H1 (cell line): ENCODE results near the gene TSPAN5. TPM values are rescaled to one million over a fixed set of nuclear protein-coding genes. Genes with fewer than 3 reads are reported as not detected.

ENCODE experiments used
- CTCF ChIA-PET: fragments of 300-600 bp; sonication (Branson Sonifier 250); formaldehyde crosslinking; loops from one replicate; lab custom pipeline; 2021; ENCODE audit not compliant: partially characterized antibody; lab: Charles Lee
- POLR2A ChIA-PET: fragments of 300-600 bp; sonication (Branson Sonifier 250); formaldehyde crosslinking; loops from one replicate; lab custom pipeline; 2021; ENCODE audit warnings: inconsistent platforms; ENCODE audit not compliant: partially characterized antibody; lab: Charles Lee
- DNase-seq, 2 experiments: peaks; one replicate each; pipeline versions ENCODE4 v3.0.0 to v3.0.0-alpha.2; 2010 to 2022; ENCODE audit warnings: low spot score in 2 of 2, low read depth in 1 of 2, mixed read lengths in 1 of 2
- FAIRE-seq: peaks from 2 replicates; lab custom pipeline; 2011; peaks lifted over from hg19 to GRCh38; lab: Jason Lieb, UNC
- H2AFZ ChIP-seq: 2 replicates; pipeline ENCODE4 v1.8.1; 2012; ENCODE audit warnings: low read length, inconsistent platforms
- H2AK5ac ChIP-seq: 2 replicates; pipeline ENCODE4 v1.6.1; 2013; ENCODE audit warnings: low read depth, low read length
- H2BK120ac ChIP-seq: replicated peaks from 2 replicates; pipeline ENCODE3; 2013; ENCODE audit warnings: low read depth, low read length, inconsistent platforms
- H2BK12ac ChIP-seq: 2 replicates; pipeline ENCODE4 v1.6.1; 2013; ENCODE audit warnings: low read depth, low read length
- H2BK15ac ChIP-seq: 2 replicates; pipeline ENCODE4 v1.6.1; 2013; ENCODE audit warnings: low read length
- H2BK20ac ChIP-seq: 2 replicates; pipeline ENCODE4 v1.6.1; 2013; ENCODE audit warnings: low read length
- H2BK5ac ChIP-seq: 2 replicates; pipeline ENCODE4 v1.6.1; 2013; ENCODE audit warnings: low read depth, low read length
- H3K14ac ChIP-seq: 2 replicates; pipeline ENCODE4 v1.6.1; 2013; ENCODE audit warnings: inconsistent platforms; ENCODE audit not compliant: insufficient read length
- H3K18ac ChIP-seq: 2 replicates; pipeline ENCODE4 v1.6.1; 2013; ENCODE audit warnings: low read length; ENCODE audit errors: extremely low read depth
- H3K23ac ChIP-seq: 2 replicates; pipeline ENCODE4 v1.6.1; 2013; ENCODE audit warnings: inconsistent platforms; ENCODE audit not compliant: insufficient read length
- H3K23me2 ChIP-seq: 2 replicates; pipeline ENCODE4 v1.6.1; 2013; ENCODE audit warnings: low read depth, low read length
- H3K27ac ChIP-seq: 2 replicates; pipeline ENCODE4 v1.6.1; 2011; ENCODE audit warnings: low read depth, low read length, inconsistent platforms
- H3K27me3 ChIP-seq, 4 experiments: replicated peaks in 1 of 4; 1 replicate in 1 of 4; 2 replicates in 3 of 4; pipeline versions ENCODE4 v1.6.1 to v1.8.1; 2011 to 2013; ENCODE audit warnings: low read length in 3 of 4, mild to moderate bottlenecking in 3 of 4, inconsistent platforms in 2 of 4, mixed read lengths in 2 of 4, moderate library complexity in 1 of 4; ENCODE audit not compliant: control insufficient read depth in 3 of 4, insufficient read depth in 3 of 4; ENCODE audit errors: extremely low read depth in 1 of 4
- H3K36me3 ChIP-seq, 4 experiments: 2 replicates each; pipeline versions ENCODE4 v1.6.1 to v1.8.1; 2011 to 2013; ENCODE audit warnings: mild to moderate bottlenecking in 4 of 4, low read length in 3 of 4, moderate library complexity in 2 of 4, control low read depth in 1 of 4, inconsistent platforms in 1 of 4; ENCODE audit not compliant: insufficient read depth in 4 of 4, control insufficient read depth in 2 of 4
- H3K4ac ChIP-seq: replicated peaks from 2 replicates; pipeline ENCODE3; 2013; ENCODE audit warnings: low read length, low read depth, mixed read lengths, inconsistent platforms; ENCODE audit not compliant: insufficient read length
- H3K4me1 ChIP-seq, 4 experiments: replicated peaks in 1 of 4; 1 replicate in 1 of 4; 2 replicates in 3 of 4; pipeline versions ENCODE4 v1.6.1 to v1.8.1; 2011 to 2013; ENCODE audit warnings: low read length in 3 of 4, inconsistent platforms in 2 of 4, mixed read lengths in 1 of 4; ENCODE audit not compliant: insufficient read depth in 4 of 4, control insufficient read depth in 3 of 4
- H3K4me2 ChIP-seq, 2 experiments: 2 replicates each; pipeline versions ENCODE4 v1.6.1 to v1.8.1; 2011 to 2013; ENCODE audit warnings: low read depth in 2 of 2, low read length in 2 of 2, control low read depth in 1 of 2, inconsistent platforms in 1 of 2, mild to moderate bottlenecking in 1 of 2; ENCODE audit not compliant: insufficient read depth in 1 of 2
- H3K4me3 ChIP-seq, 4 experiments: fragments of 200-600, 300-600 bp in 1 of 4; sonication (generic), shearing (Covaris generic), sonication (Bioruptor Twin) in 1 of 4; 2 replicates each; pipeline versions ENCODE4 v1.5.1 to v1.8.1; 2011 to 2016; ENCODE audit warnings: low read length in 4 of 4, low read depth in 3 of 4, control low read depth in 2 of 4, inconsistent platforms in 2 of 4, mild to moderate bottlenecking in 2 of 4, mixed read lengths in 1 of 4, moderate library complexity in 1 of 4; ENCODE audit not compliant: insufficient read depth in 2 of 4; ENCODE audit errors: extremely low read depth in 1 of 4
- H3K56ac ChIP-seq: replicated peaks from 2 replicates; pipeline ENCODE3; 2013; ENCODE audit warnings: low read depth, mild to moderate bottlenecking, mixed read lengths, low read length, inconsistent platforms; ENCODE audit not compliant: insufficient read length
- H3K79me1 ChIP-seq: 2 replicates; pipeline ENCODE4 v1.6.1; 2013; ENCODE audit warnings: low read depth, low read length, control low read depth
- H3K79me2 ChIP-seq, 2 experiments: 2 replicates each; pipeline versions ENCODE4 v1.6.1 to v1.8.1; 2012 to 2013; ENCODE audit warnings: low read length in 2 of 2, mild to moderate bottlenecking in 2 of 2, inconsistent platforms in 1 of 2; ENCODE audit not compliant: insufficient read depth in 2 of 2, control insufficient read depth in 1 of 2
- H3K9ac ChIP-seq, 4 experiments: replicated peaks in 1 of 4; 1 replicate in 1 of 4; 2 replicates in 3 of 4; pipeline versions ENCODE4 v1.6.1 to v1.8.1; 2011 to 2013; ENCODE audit warnings: low read depth in 3 of 4, low read length in 3 of 4, control low read depth in 2 of 4, mild to moderate bottlenecking in 2 of 4, moderate library complexity in 2 of 4, inconsistent platforms in 1 of 4; ENCODE audit errors: extremely low read depth in 1 of 4
- H3K9me3 ChIP-seq, 2 experiments: 2 replicates each; pipeline versions ENCODE4 v1.6.1 to v1.8.1; 2012 to 2013; ENCODE audit warnings: mild to moderate bottlenecking in 2 of 2, moderate library complexity in 2 of 2, control low read depth in 1 of 2, inconsistent platforms in 1 of 2, low read depth in 1 of 2, low read length in 1 of 2, mixed read lengths in 1 of 2; ENCODE audit not compliant: insufficient read depth in 2 of 2
- H4K20me1 ChIP-seq, 2 experiments: replicated peaks in 1 of 2; 2 replicates each; pipeline versions ENCODE3 to v1.8.1; 2011 to 2013; ENCODE audit warnings: inconsistent platforms in 2 of 2, low read length in 2 of 2, mild to moderate bottlenecking in 1 of 2; ENCODE audit not compliant: insufficient read depth in 2 of 2, control insufficient read depth in 1 of 2
- H4K5ac ChIP-seq: 2 replicates; pipeline ENCODE4 v1.6.1; 2013; ENCODE audit warnings: low read length, low read depth, mixed read lengths, inconsistent platforms; ENCODE audit not compliant: insufficient read length
- H4K8ac ChIP-seq: 2 replicates; pipeline ENCODE4 v1.8.0; 2013; ENCODE audit warnings: mild to moderate bottlenecking, moderate library complexity, low read length, inconsistent platforms; ENCODE audit not compliant: insufficient read depth; ENCODE audit errors: extremely low read depth
- H4K91ac ChIP-seq: replicated peaks from 2 replicates; pipeline ENCODE3; 2013; ENCODE audit warnings: low read length, mixed read lengths, inconsistent platforms; ENCODE audit not compliant: insufficient read length
- RBBP5 ChIP-seq: IDR thresholded peaks from 2 replicates; pipeline ENCODE4 v1.7.1; 2012; ENCODE audit warnings: low read depth, mild to moderate bottlenecking, inconsistent platforms, low read length, moderate library complexity, borderline replicate concordance
- WGBS, 2 experiments: shearing (Covaris generic) in 1 of 2; methylation state at CpG; one replicate each; pipeline versions ENCODE4 v1.1.6 to v1.1.7; 2013 to 2015; ENCODE audit warnings: low lambda C conversion rate in 2 of 2, mixed read lengths in 2 of 2, inconsistent platforms in 1 of 2, low coverage in 1 of 2, missing lambda C conversion rate in 1 of 2; ENCODE audit not compliant: insufficient replicate concordance in 2 of 2, insufficient coverage in 1 of 2, insufficient read length in 1 of 2; ENCODE audit errors: extremely low coverage in 1 of 2, missing lambda C conversion rate in 1 of 2; 5-methylcytosine and 5-hydroxymethylcytosine counted together
- polyA plus RNA-seq, 7 experiments: library from polyadenylated mRNA; depleted of rRNA in 3 of 7; stranded (reverse) in 5 of 7; unstranded in 2 of 7; fragments of >200 nt in 5 of 7; fragments of 200-250 nt in 2 of 7; gene quantifications; 1 replicate in 5 of 7; 2 replicates in 1 of 7; 4 replicates in 1 of 7; pipeline versions ENCODE4 v1.2.1 to v1.2.3, GENCODE V29; 2011 to 2013; ENCODE audit warnings: missing spikeins in 2 of 7, mixed read lengths in 2 of 7
- total RNA-seq: library from RNA; stranded (reverse); fragmentation: NEBNext Ultra II Directional; extraction: Animal tissue kit (Norgen Biotek cat#: 25700); gene quantifications from 2 replicates; pipeline ENCODE4 v1.2.1, GENCODE V29; 2021

TSPAN5 gene
- total and polyA plus RNA-seq, 2 of the 8 experiments (the other 6 are each of a cell fraction or from before 2014, with no cell fraction given), result 17.6 to 21.2 TPM

GRCh38 chr4:98688411-98689290 is 30.2 kb upstream of the TSPAN5 start:
- Histone ChIP-seq H4K5ac (no peak overlapping the region), H4K8ac (no peak overlapping the region), H3K36me3 (no peaks in the 10 kb centered on the region), H2BK5ac (no peak overlapping the region), H3K27me3 (no peaks in the 10 kb centered on the region), H2BK120ac (no peak overlapping the region), H2BK12ac (no peak overlapping the region), H2AK5ac (no peak overlapping the region), H3K14ac (no peak overlapping the region), H3K27ac (no peak overlapping the region), H2BK15ac (no peak overlapping the region), H4K20me1 (no peaks in the 10 kb centered on the region), H3K9ac (no peak overlapping the region), H3K9me3 (no peaks in the 10 kb centered on the region), H3K4me3 (no peak overlapping the region), H3K56ac (no peak overlapping the region), H3K79me2 (no peaks in the 10 kb centered on the region), H3K23ac (no peak overlapping the region), H3K4me2 (no peak overlapping the region), H3K79me1 (no peaks in the 10 kb centered on the region), H3K4ac (no peak overlapping the region), H3K18ac (no peak overlapping the region), H2BK20ac (no peak overlapping the region), H4K91ac (no peak overlapping the region), H2AFZ (no peak overlapping the region), H3K4me1 (no peaks in the 10 kb centered on the region; a peak in 1 of 7 replicates), H3K23me2 (no peaks in the 10 kb centered on the region)
- no peak for DNase-seq
- no peak for FAIRE-seq
- ChIA-PET POLR2A (no interaction called here), CTCF (interaction anchor here (0.6 to 1.7 kb wide), 6 partner anchors 9 to 252 kb away, joined by 3 to 5 read pairs (median 4); no protein-coding TSS in a partner anchor)
- no peak for TF ChIP-seq RBBP5
- 86% methylated on average over 5 of the region's 5 CpGs; no CpG with 5 or more reads in 1 of the 2 experiments for WGBS, 2 experiments
